ENCODE data around the gene INTS1.

GRCh38 chr7:1495564-1496242, 8.5 kb downstream of the INTS1 start:
- TF ChIP-seq POLR2A (IDR thresholded peaks at IDR 0.05) = no peak
- no peak for TF ChIP-seq CTCF (IDR thresholded peaks at IDR 0.05)

Data from testis (tissue), 2 donors.